WERI-Rb-1 (cell line): ENCODE measurements around the gene PARVA.

ENCODE experiments used
- DNase-seq: peaks from one replicate; pipeline ENCODE4 v3.0.0-alpha.2; 2020
- H3K27ac ChIP-seq: fragments of 250-450 bp; sonication (Bioruptor Pico); 2 replicates; pipeline ENCODE4 v1.5.1; 2020; ENCODE audit warnings: mild to moderate bottlenecking, moderate library complexity
- H3K27me3 ChIP-seq: fragments of 250-450 bp; sonication (Bioruptor Pico); 2 replicates; pipeline ENCODE4 v1.5.1; 2021; ENCODE audit warnings: mild to moderate bottlenecking, low read depth, moderate library complexity; ENCODE audit not compliant: insufficient read depth, severe bottlenecking
- H3K36me3 ChIP-seq: fragments of 250-450 bp; sonication (Bioruptor Pico); 2 replicates; pipeline ENCODE4 v1.5.1; 2020; ENCODE audit warnings: mild to moderate bottlenecking, moderate library complexity
- H3K4me3 ChIP-seq: 2 replicates; pipeline ENCODE4 v1.5.1; 2011; ENCODE audit warnings: low read depth, mild to moderate bottlenecking, control low read depth, low read length
- H3K9me3 ChIP-seq: fragments of 250-450 bp; sonication (Bioruptor Pico); 2 replicates; pipeline ENCODE4 v1.5.1; 2021; ENCODE audit warnings: mild to moderate bottlenecking, moderate library complexity; ENCODE audit not compliant: severe bottlenecking
- TF ChIP-seq, protein P1 (sequence below): IDR thresholded peaks from 2 replicates; pipeline ENCODE4 v1.5.1; 2011; ENCODE audit warnings: low read depth, mild to moderate bottlenecking, control low read depth, inconsistent platforms, low read length

Gene PARVA

DNA sequence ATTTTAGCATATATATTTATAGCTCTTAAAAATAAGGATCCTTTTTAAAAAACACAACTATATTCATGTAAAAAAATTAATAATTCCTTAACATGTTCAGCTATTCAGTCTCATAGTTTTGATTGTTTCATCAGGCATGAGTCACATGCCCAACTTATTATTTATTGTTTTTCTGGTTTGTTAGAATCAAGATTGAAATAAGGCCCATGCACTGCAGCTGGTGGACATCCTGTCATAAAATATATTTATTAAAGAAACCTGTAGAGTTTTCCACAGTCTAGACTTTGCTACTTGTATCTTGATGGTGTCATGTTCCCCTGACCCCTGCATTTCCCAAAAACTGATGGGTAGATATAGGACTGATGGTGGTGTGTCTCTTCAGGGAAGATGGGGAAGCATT, 77.4 kb downstream of the PARVA start:
- no peak overlapping the region for H3K4me3 ChIP-seq
- H3K27me3 ChIP-seq: no peaks in the 10 kb centered on the region
- H3K36me3 ChIP-seq: no peaks in the 10 kb centered on the region
- TF ChIP-seq, protein P1, sequence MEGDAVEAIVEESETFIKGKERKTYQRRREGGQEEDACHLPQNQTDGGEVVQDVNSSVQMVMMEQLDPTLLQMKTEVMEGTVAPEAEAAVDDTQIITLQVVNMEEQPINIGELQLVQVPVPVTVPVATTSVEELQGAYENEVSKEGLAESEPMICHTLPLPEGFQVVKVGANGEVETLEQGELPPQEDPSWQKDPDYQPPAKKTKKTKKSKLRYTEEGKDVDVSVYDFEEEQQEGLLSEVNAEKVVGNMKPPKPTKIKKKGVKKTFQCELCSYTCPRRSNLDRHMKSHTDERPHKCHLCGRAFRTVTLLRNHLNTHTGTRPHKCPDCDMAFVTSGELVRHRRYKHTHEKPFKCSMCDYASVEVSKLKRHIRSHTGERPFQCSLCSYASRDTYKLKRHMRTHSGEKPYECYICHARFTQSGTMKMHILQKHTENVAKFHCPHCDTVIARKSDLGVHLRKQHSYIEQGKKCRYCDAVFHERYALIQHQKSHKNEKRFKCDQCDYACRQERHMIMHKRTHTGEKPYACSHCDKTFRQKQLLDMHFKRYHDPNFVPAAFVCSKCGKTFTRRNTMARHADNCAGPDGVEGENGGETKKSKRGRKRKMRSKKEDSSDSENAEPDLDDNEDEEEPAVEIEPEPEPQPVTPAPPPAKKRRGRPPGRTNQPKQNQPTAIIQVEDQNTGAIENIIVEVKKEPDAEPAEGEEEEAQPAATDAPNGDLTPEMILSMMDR: no peak
- no peaks in the 10 kb centered on the region for H3K9me3 ChIP-seq
- H3K27ac ChIP-seq: no peak overlapping the region
- DNase-seq: no peak

DNA sequence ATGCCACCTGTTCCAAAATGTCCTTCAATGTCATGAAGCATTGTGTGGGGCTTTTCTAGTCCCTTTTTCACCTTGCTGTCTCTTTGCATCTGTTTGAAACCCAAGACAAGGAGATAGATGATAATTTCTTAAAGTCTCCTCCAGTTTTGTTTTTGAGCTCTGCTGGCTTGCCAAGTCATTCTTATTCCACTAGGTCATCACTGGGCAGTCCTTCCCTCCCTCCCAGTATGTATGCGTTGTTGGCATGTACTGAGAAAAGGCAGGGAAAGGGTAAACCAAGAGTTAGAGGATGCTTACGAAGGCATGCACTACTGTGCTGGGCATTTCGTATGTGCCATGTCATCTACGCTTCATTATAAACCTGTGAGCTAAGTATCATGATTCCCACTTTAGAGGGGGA, 78.6 kb downstream of the PARVA start:
- TF ChIP-seq, protein P1: no peak
- H3K27me3 ChIP-seq: no peaks in the 10 kb centered on the region
- no peak overlapping the region for H3K27ac ChIP-seq
- no peak overlapping the region for H3K4me3 ChIP-seq
- no peaks in the 10 kb centered on the region for H3K36me3 ChIP-seq
- DNase-seq: no peak
- H3K9me3 ChIP-seq: no peaks in the 10 kb centered on the region

DNA sequence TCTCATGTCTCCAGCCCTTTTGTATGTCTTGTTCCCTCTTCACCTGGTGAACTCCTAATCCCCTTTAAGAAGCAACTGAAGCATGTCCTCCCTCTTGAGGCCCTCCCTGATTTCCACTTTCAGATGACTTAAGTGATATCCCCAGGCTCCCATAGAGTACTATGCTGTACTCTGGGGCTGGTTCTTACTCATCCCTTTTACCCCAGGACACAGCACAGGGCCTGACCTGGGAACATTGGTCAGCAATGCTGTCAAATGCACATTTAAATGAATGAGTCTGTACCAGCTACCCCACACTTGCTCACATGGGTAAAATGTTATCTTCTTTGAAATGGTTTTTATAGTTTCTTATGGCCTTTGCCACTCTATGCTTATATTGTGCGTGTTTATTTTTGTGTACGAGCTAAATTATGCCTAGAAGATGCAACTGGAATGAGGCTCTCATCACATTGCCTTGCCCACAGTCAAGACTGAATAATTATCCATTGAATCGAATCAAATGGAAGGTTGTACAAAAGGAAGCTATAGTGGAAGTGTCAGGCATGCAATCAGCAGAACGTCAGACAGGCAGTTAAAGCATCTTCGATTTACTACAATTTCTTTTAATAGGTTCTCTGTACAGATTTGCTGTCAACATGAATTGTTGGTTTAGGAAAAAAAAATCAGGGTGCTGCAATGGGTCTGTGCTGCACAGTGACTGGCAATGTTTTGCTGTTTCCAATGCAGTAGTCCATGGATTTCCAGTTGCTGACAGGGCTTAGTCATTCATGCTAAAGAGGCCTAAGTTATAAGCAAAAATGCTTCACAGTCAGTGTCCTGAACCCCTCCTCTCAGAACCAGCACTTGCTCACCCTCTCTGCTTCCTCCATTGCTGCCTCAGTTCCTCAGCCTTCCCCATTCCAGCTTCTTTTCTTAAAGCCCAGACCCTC, 79.5 kb downstream of the PARVA start:
- no peak overlapping the region for H3K4me3 ChIP-seq
- no peaks in the 10 kb centered on the region for H3K36me3 ChIP-seq
- TF ChIP-seq, protein P1: no peak
- H3K9me3 ChIP-seq: no peaks in the 10 kb centered on the region
- H3K27me3 ChIP-seq: no peaks in the 10 kb centered on the region
- no peak for DNase-seq
- H3K27ac ChIP-seq: no peak overlapping the region

DNA sequence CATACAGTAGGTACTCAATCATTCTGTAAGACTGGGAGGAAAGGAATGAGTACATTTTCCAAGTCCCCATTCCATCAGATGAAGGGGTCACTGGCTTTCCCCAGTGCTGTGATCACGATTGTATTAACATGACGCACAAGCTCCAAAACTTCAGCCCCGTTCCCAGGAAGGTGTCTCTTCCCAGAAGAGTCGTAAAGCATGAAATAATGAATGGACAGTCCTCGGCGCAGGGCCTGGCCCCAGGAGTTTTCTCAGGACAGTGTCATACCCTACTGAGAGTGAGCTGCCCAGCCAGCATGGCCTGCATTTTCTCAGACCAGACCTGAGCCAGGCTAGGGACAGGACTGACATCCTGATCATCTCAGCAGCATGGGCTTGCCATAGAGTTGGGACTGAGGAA, 80.7 kb downstream of the PARVA start:
- H3K27me3 ChIP-seq: no peaks in the 10 kb centered on the region
- DNase-seq: no peak
- no peak overlapping the region for H3K27ac ChIP-seq
- peaks cover under 1% of the 10 kb centered on the region for H3K9me3 ChIP-seq
- H3K4me3 ChIP-seq: no peak overlapping the region
- H3K36me3 ChIP-seq: no peaks in the 10 kb centered on the region
- TF ChIP-seq, protein P1: no peak

DNA sequence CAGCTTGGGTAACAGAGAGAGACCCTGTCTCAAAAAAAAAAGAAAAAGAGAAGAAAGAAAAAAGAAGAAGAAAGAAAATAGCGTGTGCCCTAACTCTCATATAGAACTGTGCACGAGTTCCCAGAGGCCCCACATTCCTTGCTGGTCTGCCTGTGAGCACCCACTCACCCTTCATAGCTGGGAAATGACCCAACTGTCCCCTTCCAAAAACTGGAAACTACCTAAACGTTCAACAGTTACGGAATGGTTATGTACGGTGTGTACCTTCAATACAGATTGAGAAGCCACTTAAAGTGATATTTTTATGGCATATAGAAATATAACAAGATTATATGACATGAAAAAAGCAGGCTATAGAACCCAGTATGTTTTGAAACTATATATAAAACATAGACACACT, 82.0 kb downstream of the PARVA start:
- TF ChIP-seq, protein P1: no peak
- Histone ChIP-seq H3K27ac (no peak overlapping the region), H3K4me3 (no peak overlapping the region), H3K27me3 (no peaks in the 10 kb centered on the region), H3K36me3 (no peaks in the 10 kb centered on the region), H3K9me3 (peaks cover 5% of the 10 kb centered on the region)
- no peak for DNase-seq
